HepG2 (cell line): ENCODE results near the gene COQ4. TPM values are rescaled to one million over a fixed set of nuclear protein-coding genes. Genes with fewer than 3 reads are reported as not detected.
A peak's percentile ranks its signal among the peaks of the same experiment; 100 is the strongest.

Source experiments
- HIVEP1 ChIP-seq: sonication (generic); formaldehyde crosslinking; IDR thresholded peaks from 2 replicates; pipeline ENCODE4 v1.4.0; 2020; ENCODE audit warnings: mild to moderate bottlenecking, missing genetic modification reagents
- KLF12 ChIP-seq: sonication (generic); formaldehyde crosslinking; IDR thresholded peaks from 2 replicates; pipeline ENCODE4 v1.4.0; 2020; ENCODE audit warnings: missing genetic modification reagents, borderline replicate concordance
- NFYC ChIP-seq: IDR thresholded peaks from 2 replicates; pipeline ENCODE4 v1.6.1; 2016; ENCODE audit warnings: missing genetic modification reagents, missing compliant biosample characterization
- SUZ12 ChIP-seq: fragments of 150-350 bp; IDR thresholded peaks from 2 replicates; pipeline ENCODE4 v1.6.1; 2014; ENCODE audit warnings: low read depth, low read length
- TEAD3 ChIP-seq: optimal IDR thresholded peaks from 2 replicates; pipeline ENCODE3; 2016; ENCODE audit warnings: borderline replicate concordance
- ZNF678 ChIP-seq: sonication (generic); formaldehyde crosslinking; IDR thresholded peaks from 2 replicates; pipeline ENCODE4 v1.4.0; 2020; ENCODE audit warnings: mild to moderate bottlenecking, missing genetic modification reagents
- polyA plus RNA-seq, 8 experiments: library from polyadenylated mRNA; depleted of rRNA in 3 of 8; stranded (reverse) in 7 of 8; unstranded in 1 of 8; fragments of >200 nt; fragmentation: Illumina TruSeq in 4 of 8; extraction: Trizol in 4 of 8; gene quantifications; 2 replicates each; pipeline versions ENCODE4 v1.2.1 to v1.2.3, GENCODE V29; 2011 to 2016; ENCODE audit warnings: low read depth in 4 of 8, missing spikeins in 1 of 8, mixed read lengths in 1 of 8; ENCODE audit not compliant: insufficient read depth in 1 of 8
- total RNA-seq, 5 experiments: library from RNA; depleted of rRNA; stranded (reverse); fragments of >200 nt; fragmentation: Illumina TruSeq; extraction: Trizol; gene quantifications; 2 replicates each; pipeline ENCODE4 v1.2.3, GENCODE V29; 2016; ENCODE audit warnings: low read depth in 1 of 5
- TF ChIP-seq, protein P1 (sequence below): sonication (generic); formaldehyde crosslinking; IDR thresholded peaks from 2 replicates; pipeline ENCODE4 v1.4.0; 2020; ENCODE audit warnings: missing genetic modification reagents
- TF ChIP-seq, protein P2 (sequence below): sonication (generic); formaldehyde crosslinking; IDR thresholded peaks from 2 replicates; pipeline ENCODE4 v1.4.0; 2020; ENCODE audit warnings: missing genetic modification reagents, low read depth, mild to moderate bottlenecking, borderline replicate concordance
- TF ChIP-seq, protein P3 (sequence below): sonication (generic); formaldehyde crosslinking; IDR thresholded peaks from 2 replicates; pipeline ENCODE4 v1.5.1; 2020; ENCODE audit warnings: mild to moderate bottlenecking, missing genetic modification reagents, moderate library complexity
- TF ChIP-seq, protein P4 (sequence below): sonication (generic); formaldehyde crosslinking; IDR thresholded peaks from 2 replicates; pipeline ENCODE4 v1.4.0; 2020; ENCODE audit warnings: missing genetic modification reagents, borderline replicate concordance
- TF ChIP-seq, protein P5 (sequence below): sonication (generic); formaldehyde crosslinking; IDR thresholded peaks from 2 replicates; pipeline ENCODE4 v1.4.0; 2020; ENCODE audit warnings: mild to moderate bottlenecking, missing genetic modification reagents

Gene COQ4
- total and polyA plus RNA-seq, 2 of the 13 experiments (the other 11 are each of a cell fraction or from before 2014, with no cell fraction given), result 26.1 to 36.0 TPM

DNA sequence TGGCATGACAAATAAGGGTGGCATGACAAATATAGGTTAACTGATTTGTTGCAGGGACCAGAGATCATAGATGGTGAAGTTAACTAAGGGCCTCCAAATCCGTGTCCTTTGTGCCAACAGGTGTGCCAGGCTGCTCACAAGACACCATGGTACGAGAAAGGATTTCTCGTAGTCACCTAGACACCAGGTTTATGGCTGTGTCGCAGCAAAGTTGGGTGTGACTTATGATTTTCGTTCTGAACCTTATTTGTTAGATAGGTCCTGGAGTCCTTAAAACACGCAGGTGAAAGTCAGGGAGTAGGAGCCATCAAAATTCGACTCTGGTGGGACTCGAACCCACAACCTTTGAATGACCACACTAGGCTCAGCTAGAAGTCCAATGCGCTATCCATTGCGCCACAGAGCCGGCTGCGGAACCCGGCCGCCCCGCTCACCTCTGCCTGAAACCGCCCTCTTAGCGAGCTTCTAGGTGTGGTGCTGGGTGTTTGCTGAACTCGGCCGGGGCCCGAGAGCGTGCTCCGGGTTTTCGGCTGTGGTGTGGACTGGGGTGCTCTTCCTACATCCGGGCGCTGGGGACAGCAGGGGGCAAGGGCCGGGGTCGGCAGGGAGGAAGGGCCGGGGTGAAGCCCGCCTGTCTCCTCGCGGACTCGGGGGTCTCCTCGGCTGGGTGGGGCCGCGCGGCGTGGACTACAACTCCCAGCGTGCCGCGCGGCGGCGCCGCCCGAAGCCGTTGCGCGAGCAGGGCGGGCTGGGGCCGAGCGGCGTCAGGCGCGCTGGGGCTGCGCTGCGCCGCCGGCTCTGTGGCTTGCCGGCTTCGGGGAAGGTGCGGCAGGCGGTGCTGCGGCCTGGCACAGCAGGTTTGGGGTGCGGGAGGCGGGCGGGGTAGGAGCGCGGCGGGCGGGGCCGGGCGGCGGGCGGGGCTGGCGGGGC is 17.4 kb downstream of the COQ4 start, which contains the start of gene SLC27A4 (continued):
- TF ChIP-seq, protein P1, sequence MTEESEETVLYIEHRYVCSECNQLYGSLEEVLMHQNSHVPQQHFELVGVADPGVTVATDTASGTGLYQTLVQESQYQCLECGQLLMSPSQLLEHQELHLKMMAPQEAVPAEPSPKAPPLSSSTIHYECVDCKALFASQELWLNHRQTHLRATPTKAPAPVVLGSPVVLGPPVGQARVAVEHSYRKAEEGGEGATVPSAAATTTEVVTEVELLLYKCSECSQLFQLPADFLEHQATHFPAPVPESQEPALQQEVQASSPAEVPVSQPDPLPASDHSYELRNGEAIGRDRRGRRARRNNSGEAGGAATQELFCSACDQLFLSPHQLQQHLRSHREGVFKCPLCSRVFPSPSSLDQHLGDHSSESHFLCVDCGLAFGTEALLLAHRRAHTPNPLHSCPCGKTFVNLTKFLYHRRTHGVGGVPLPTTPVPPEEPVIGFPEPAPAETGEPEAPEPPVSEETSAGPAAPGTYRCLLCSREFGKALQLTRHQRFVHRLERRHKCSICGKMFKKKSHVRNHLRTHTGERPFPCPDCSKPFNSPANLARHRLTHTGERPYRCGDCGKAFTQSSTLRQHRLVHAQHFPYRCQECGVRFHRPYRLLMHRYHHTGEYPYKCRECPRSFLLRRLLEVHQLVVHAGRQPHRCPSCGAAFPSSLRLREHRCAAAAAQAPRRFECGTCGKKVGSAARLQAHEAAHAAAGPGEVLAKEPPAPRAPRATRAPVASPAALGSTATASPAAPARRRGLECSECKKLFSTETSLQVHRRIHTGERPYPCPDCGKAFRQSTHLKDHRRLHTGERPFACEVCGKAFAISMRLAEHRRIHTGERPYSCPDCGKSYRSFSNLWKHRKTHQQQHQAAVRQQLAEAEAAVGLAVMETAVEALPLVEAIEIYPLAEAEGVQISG (CRISPR knock-in tag), result peak; percentile 41; the same call in 1 of the 2 replicates
- TF ChIP-seq SUZ12 (peak; percentile 51; the same call in 1 of the 2 replicates), NFYC (CRISPR knock-in tag) (no peak; the same call in 1 of the 2 replicates), KLF12 (CRISPR knock-in tag) (peak; percentile 83; the same call in 1 of the 2 replicates), HIVEP1 (CRISPR knock-in tag) (peak; percentile 74), ZNF678 (CRISPR knock-in tag) (peak; percentile 36; the same call in 1 of the 2 replicates), TEAD3 (CRISPR knock-in tag) (peak; percentile 22)
- TF ChIP-seq, protein P2, sequence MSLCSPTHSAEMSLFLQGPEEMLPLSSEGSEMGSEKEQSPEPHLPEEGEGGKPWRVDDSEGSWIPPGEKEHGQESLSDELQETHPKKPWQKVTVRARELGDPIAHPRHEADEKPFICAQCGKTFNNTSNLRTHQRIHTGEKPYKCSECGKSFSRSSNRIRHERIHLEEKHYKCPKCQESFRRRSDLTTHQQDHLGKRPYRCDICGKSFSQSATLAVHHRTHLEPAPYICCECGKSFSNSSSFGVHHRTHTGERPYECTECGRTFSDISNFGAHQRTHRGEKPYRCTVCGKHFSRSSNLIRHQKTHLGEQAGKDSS (CRISPR knock-in tag), result peak; percentile 54; the same call in 1 of the 2 replicates
- TF ChIP-seq, protein P3, sequence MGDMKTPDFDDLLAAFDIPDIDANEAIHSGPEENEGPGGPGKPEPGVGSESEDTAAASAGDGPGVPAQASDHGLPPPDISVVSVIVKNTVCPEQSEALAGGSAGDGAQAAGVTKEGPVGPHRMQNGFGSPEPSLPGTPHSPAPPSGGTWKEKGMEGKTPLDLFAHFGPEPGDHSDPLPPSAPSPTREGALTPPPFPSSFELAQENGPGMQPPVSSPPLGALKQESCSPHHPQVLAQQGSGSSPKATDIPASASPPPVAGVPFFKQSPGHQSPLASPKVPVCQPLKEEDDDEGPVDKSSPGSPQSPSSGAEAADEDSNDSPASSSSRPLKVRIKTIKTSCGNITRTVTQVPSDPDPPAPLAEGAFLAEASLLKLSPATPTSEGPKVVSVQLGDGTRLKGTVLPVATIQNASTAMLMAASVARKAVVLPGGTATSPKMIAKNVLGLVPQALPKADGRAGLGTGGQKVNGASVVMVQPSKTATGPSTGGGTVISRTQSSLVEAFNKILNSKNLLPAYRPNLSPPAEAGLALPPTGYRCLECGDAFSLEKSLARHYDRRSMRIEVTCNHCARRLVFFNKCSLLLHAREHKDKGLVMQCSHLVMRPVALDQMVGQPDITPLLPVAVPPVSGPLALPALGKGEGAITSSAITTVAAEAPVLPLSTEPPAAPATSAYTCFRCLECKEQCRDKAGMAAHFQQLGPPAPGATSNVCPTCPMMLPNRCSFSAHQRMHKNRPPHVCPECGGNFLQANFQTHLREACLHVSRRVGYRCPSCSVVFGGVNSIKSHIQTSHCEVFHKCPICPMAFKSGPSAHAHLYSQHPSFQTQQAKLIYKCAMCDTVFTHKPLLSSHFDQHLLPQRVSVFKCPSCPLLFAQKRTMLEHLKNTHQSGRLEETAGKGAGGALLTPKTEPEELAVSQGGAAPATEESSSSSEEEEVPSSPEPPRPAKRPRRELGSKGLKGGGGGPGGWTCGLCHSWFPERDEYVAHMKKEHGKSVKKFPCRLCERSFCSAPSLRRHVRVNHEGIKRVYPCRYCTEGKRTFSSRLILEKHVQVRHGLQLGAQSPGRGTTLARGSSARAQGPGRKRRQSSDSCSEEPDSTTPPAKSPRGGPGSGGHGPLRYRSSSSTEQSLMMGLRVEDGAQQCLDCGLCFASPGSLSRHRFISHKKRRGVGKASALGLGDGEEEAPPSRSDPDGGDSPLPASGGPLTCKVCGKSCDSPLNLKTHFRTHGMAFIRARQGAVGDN (CRISPR knock-in tag), result peak; percentile 65
- TF ChIP-seq, protein P4, sequence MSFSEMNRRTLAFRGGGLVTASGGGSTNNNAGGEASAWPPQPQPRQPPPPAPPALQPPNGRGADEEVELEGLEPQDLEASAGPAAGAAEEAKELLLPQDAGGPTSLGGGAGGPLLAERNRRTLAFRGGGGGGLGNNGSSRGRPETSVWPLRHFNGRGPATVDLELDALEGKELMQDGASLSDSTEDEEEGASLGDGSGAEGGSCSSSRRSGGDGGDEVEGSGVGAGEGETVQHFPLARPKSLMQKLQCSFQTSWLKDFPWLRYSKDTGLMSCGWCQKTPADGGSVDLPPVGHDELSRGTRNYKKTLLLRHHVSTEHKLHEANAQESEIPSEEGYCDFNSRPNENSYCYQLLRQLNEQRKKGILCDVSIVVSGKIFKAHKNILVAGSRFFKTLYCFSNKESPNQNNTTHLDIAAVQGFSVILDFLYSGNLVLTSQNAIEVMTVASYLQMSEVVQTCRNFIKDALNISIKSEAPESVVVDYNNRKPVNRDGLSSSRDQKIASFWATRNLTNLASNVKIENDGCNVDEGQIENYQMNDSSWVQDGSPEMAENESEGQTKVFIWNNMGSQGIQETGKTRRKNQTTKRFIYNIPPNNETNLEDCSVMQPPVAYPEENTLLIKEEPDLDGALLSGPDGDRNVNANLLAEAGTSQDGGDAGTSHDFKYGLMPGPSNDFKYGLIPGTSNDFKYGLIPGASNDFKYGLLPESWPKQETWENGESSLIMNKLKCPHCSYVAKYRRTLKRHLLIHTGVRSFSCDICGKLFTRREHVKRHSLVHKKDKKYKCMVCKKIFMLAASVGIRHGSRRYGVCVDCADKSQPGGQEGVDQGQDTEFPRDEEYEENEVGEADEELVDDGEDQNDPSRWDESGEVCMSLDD (CRISPR knock-in tag), result 0 out of 2 replicates have a peak, but pooled peaks have one; percentile 27
- TF ChIP-seq, protein P5, sequence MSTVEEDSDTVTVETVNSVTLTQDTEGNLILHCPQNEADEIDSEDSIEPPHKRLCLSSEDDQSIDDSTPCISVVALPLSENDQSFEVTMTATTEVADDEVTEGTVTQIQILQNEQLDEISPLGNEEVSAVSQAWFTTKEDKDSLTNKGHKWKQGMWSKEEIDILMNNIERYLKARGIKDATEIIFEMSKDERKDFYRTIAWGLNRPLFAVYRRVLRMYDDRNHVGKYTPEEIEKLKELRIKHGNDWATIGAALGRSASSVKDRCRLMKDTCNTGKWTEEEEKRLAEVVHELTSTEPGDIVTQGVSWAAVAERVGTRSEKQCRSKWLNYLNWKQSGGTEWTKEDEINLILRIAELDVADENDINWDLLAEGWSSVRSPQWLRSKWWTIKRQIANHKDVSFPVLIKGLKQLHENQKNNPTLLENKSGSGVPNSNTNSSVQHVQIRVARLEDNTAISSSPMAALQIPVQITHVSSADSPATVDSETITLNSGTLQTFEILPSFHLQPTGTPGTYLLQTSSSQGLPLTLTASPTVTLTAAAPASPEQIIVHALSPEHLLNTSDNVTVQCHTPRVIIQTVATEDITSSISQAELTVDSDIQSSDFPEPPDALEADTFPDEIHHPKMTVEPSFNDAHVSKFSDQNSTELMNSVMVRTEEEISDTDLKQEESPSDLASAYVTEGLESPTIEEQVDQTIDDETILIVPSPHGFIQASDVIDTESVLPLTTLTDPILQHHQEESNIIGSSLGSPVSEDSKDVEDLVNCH (CRISPR knock-in tag), result 0 out of 2 replicates have a peak, but pooled peaks have one; percentile 79
